ENCODE measurements around the gene BTBD9.

DNA sequence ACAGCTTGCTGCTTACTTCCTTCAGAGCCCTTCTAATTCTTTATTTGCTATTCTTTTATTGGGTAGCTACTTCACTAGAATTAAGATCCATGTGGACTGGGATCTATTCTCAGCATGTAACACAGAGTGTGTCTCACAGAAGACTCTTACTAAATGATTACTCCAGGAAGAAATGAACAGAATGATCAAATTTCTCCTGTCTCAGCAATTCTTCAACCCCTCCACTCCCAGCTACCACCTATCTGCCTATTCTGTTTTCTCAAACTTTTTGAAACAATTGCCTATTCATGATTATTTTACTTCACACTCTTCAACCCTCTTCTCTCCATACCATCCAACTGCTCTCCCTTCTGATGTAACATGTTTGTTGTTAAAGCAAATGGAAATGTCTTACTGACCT lies 132.6 kb downstream of the BTBD9 start:
- TF ChIP-seq, protein P1, sequence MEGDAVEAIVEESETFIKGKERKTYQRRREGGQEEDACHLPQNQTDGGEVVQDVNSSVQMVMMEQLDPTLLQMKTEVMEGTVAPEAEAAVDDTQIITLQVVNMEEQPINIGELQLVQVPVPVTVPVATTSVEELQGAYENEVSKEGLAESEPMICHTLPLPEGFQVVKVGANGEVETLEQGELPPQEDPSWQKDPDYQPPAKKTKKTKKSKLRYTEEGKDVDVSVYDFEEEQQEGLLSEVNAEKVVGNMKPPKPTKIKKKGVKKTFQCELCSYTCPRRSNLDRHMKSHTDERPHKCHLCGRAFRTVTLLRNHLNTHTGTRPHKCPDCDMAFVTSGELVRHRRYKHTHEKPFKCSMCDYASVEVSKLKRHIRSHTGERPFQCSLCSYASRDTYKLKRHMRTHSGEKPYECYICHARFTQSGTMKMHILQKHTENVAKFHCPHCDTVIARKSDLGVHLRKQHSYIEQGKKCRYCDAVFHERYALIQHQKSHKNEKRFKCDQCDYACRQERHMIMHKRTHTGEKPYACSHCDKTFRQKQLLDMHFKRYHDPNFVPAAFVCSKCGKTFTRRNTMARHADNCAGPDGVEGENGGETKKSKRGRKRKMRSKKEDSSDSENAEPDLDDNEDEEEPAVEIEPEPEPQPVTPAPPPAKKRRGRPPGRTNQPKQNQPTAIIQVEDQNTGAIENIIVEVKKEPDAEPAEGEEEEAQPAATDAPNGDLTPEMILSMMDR (IDR thresholded peaks at IDR 0.05), result no peak
- no peak for TF ChIP-seq POLR2A (IDR thresholded peaks at IDR 0.05)
